SIG-M5 treated with dmso at 0.1 percent for 504 hours (cell line): Measurements from ENCODE around the gene CIAPIN1.

Source experiments
- DNase-seq: peaks from one replicate; lab custom pipeline; 2025; ENCODE audit not compliant: unreplicated experiment; lab: John Stamatoyannopoulos, UW

Gene CIAPIN1

DNA sequence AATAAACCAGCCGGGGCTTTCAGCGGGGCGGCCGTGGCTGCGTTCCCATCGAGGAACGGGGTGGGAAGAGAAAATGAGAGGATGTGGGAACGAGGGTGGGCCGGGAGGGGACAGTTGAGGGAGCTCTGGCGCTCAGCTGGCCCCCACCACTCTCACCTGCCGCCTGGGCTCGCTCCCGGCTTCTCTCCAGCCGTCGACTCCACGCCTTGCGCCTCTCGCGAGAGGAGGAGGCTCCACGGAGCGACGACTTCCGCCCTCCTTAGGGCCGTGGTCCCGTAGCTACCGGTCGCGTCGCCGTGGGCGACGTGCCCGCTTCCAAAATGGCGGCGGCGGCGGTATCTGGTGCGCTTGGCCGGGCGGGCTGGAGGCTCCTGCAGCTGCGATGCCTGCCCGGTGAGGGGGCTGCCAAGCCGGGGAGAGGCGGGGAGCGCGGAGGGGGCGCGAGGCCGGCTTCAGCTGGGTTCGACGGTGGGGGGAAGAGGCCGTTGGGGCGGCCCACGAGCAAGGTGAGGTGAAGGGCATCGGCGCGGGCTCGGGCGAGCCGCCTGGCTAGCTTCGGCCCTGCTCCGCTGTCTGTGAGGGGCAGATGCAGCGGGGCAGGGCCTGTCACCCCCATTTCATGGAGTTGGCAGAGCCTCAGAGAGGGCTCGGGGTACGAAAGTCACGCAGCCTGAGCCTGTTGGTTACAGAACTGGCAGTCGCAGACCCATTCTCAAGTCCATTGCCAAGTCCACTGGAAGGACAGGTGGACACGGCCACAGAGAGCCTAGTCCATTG is at the start of gene CIAPIN1, which contains the start of gene COQ9:
CIAPIN1 (minus strand) TSS at position 200 of the 777 bp plus-strand sequence. CDS start 6,457 bp downstream, outside the sequence.
COQ9 (plus strand) TSS at position 294 of the 777 bp plus-strand sequence; CDS start at position 321, 27 bp downstream.
- DNase-seq = peak; percentile 73

GRCh38 chr16:57493767-57494166 is 46.6 kb upstream of the CIAPIN1 start:
- DNase-seq = no peak

DNA sequence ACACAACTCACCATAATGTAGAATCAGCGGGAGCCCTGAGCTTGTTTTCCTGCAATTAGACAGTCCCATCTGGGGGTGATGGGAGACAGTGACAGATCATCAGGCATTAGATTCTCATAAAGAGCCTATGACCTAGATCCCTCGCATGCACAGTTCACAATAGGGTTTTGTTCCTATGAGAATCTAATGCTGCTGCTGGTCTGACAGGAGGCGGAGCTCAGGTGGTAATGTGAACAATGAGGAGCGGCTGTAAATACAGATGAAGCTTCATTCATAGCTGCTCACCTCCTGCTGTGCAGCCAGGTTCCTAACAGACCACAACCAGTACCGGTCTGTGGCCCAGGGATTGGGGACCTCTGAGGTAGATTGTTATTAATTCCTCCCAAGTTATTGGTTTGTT is 42.0 kb upstream of the CIAPIN1 start:
- DNase-seq = no peak

GRCh38 chr16:57486858-57487834 is 40.0 kb upstream of the CIAPIN1 start:
- DNase-seq = no peak

- peak; percentile 45 for DNase-seq
Observed at GRCh38 chr16:57485916-57486857, 39.0 kb upstream of the CIAPIN1 start, which contains the start of gene DOK4. Gene DOK4 (minus strand): TSS chr16:57486493. CDS start chr16:57479507, 6,986 bp downstream.

DNA sequence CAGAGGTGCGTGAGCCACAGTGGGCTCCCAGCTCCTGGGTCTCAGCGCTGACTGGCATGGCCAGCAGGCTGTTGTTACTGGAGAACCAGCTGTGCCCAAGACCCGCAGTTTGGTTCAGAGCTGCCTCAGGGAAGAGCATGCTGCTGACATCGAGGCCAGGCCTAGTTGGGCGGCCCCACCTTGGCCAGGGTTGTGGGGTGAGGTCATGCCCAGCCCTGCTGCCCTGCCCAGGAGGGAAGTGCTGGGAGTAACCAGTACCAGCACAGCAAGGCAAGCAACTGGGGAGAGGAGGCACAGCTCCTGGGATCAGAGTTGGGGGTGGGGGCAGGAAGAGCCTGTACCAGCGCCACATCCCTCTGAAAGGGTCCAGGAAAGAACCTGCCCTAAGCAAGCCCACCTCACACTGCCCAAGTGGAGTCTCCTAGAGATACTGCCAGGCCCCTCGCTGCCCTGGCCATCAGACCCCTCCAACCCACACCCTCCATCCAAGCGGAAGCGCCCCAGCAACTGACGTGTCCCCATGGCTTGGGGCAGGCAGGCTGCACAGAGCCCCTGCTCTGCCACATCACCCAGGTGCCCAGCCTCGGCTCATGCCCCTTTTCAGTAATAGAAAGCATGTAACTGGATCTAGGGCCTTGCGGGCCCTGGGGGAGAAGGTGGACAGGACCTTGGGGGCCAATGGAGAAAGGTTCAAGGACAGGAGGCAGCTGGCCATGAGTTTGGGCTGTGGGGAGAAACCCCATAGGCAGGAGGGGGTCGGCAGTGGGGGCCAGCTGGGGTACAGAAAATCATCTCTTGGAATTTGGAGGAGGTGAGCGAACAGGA is 38.1 kb upstream of the CIAPIN1 start:
- no peak for DNase-seq

GRCh38 chr16:57484515-57485005 is 37.4 kb upstream of the CIAPIN1 start:
- no peak for DNase-seq

DNA sequence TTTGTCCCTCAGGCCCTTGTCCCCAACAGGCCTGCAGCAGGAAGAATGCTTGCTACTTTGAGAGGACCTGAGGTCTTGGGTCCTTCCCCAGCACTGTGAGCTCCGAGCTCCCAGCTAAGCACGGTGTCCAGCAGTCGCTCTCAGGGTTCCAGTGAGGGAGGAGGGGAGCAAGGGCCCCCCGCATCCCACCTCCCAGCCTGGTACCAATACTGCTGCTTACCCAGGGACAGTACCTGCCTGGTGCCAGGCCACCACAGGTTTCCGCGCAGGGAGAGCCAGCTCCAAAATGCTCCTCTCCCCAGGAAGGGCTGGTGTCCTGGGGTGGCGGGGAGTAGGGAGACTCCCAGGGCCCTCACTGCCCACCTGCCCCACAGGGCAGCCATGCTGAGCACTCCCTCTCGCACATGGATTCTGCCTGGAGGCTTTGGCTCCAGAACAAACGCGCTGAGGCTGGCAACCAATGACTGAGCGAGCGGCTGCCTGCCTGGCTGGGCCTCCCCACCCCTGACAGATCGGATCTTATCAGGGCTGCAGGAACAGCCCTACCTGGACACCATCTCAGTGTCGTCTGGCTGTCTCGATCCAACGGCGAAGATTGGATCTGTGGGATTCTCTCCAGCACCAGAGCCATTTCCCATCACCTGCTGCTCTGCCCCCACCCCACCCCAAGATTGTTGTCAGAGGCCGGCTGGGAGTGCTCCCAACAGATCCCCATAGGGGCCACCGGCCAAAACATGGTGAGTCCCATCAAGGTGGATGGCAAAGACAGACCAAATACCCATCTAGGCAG is 36.7 kb upstream of the CIAPIN1 start:
- no peak for DNase-seq

DNA sequence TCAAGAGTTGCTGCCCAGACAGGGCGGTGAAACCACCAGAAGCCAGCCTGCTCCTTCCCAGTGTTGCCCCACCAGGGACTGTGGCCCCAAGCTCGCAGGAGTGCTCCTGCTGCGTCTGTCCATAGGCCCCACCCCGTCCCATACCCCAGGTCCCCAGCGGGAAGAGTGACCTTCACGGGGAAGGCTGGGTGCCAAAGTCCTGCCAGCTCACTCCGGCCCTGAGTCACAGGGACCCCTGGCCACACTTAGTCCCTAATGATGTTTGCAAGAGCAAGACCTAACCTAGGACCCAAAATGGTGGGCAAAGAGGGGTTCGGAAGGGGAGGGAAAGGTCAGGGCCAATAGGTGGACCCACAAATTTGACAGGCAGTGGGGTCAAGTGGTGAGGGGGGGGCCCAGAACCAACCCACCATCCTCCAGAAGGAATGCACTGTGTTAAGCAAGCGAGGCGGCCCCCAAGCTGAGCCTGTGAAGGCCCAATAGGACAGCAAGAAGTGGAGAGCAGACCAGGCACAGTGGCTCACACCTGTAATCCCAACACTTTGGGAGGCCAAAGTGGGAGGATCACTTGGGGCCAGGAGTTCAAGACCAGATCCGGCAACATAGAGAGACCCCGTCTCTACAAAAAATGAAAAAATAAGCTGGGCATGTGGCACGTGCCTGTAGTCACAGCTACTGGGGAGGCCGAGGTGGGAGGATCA is 35.8 kb upstream of the CIAPIN1 start:
- no peak for DNase-seq

GRCh38 chr16:57481421-57481820 is 34.2 kb upstream of the CIAPIN1 start:
- DNase-seq = no peak

GRCh38 chr16:57480754-57481230 is 33.6 kb upstream of the CIAPIN1 start:
- DNase-seq = no peak

- no peak for DNase-seq
Observed at GRCh38 chr16:57479976-57480753, 33.0 kb upstream of the CIAPIN1 start.

DNA sequence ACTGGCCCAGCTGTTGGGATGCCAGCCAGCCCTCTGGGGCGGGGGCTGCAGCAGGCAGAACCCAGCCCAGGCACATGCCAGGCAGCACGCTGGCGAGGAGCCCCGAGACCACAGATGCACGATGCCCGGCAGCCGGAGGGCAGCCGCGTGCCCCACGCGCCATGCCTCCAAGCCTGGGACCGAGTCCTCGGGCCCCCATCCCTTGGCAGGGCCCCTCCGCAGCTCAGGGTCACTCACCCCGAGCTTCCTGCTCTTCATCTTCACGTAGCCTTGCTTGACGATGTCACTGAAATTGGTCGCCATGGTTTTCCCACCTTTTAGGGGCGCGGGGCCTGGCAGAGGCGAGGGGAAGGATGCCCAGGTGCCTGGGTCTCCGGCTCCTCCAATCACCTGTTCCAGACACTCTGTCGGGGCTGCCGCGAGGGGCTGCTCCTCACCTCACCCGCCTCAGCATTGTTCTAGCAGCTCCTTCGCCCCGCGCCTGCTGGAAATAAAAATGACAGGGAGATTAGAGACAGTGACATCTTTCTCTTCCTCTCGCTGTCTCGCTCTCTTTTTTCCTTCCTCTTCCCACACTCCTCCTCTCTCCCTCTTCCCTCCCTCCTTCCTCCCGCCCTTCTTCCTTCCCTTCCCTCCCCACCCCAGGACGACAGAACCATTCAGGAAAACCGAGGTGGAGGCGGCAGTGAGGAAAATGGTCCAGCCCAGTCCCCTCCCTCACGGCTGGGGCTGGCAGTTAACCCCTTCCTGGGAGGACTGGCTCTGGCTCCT is 32.2 kb upstream of the CIAPIN1 start:
- DNase-seq = no peak

DNA sequence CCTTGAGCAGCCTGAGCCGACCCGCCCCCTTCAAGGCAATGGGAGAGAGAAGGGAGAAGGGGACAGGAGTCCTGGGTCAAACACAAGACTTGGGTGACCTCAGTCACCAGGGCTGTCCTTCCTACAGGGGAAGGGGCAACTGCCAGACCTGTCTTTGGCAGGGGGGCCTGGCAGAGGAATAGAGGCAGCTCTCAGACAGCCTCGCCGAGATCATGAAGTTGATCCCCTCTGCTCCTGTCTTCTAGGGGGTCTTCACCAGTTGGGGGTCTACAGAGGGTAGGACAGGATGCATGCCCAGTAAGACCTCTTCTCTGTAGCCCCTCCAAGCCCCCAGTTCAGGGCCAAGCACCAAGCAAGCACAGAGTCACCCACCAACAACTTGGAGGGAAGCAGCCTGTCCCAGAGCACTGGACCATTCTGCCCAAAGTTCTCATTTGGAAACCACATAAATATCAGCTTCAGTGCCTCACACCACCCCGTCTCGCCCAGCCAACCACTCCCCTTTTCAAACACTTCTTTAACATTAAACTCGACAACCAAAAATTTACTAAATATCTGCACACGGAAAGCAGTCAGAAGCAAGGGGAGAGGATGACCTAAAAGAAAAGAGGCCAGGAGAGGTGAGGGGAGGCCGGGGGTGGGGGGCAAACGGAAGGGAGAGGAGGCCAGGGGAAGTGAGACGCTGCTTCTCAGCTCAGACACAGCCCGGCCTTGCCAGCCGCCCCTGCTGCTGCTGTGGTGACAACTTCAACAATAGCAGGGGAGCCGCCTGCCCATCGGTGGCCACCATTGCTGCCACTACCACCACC is 31.4 kb upstream of the CIAPIN1 start:
- no peak for DNase-seq

GRCh38 chr16:57477531-57478202 is 30.5 kb upstream of the CIAPIN1 start:
- DNase-seq = no peak
